ENCODE results near the gene SMCO2. TPM values are rescaled to one million over a fixed set of nuclear protein-coding genes. Genes with fewer than 3 reads are reported as not detected.

Gene SMCO2
- total RNA-seq, 3 donors from 2014 or later (not counting 1 experiment from before 2014, with no cell fraction given) = not detected

- no peak overlapping the region for H3K4me3 Mint-ChIP-seq
- intact Hi-C loops (cut with micrococcal nuclease) = no loop called here
- H3K27me3 Mint-ChIP-seq (ENCODE audit: low read depth in 2 of 2) = peaks cover 12% of the 10 kb centered on the region in 2 donors
- no peak overlapping the region for H3K27ac ChIP-seq (ENCODE audit: low read length)
- H3K36me3 ChIP-seq (ENCODE audit: control insufficient read depth, insufficient read depth, low read length) = no peaks in the 10 kb centered on the region
- no peak for DNase-seq
- no peak for TF ChIP-seq CTCF (IDR thresholded peaks at IDR 0.05)
- no peaks in the 10 kb centered on the region for H3K4me1 Mint-ChIP-seq
- 85% methylated on average over 5 of the region's 6 CpGs for WGBS (ENCODE audit: insufficient coverage)
- no peaks in the 10 kb centered on the region for H3K9me3 Mint-ChIP-seq
- H3K4me3 ChIP-seq (ENCODE audit: low read length) = no peak overlapping the region
- no peaks in the 10 kb centered on the region for H3K27me3 ChIP-seq (ENCODE audit: control insufficient read depth, insufficient read depth, low read length)
- H3K36me3 Mint-ChIP-seq = no peaks in the 10 kb centered on the region
- ATAC-seq = no peak
- H3K4me1 ChIP-seq (ENCODE audit: control insufficient read depth, insufficient read depth, low read length) = no peaks in the 10 kb centered on the region
- H3K9me3 ChIP-seq (ENCODE audit: control insufficient read depth, insufficient read depth, low read length) = no peaks in the 10 kb centered on the region
- H3K27ac Mint-ChIP-seq = no peak overlapping the region
Measured at GRCh38 chr12:27511031-27511722, 64.6 kb downstream of the SMCO2 start.

DNA sequence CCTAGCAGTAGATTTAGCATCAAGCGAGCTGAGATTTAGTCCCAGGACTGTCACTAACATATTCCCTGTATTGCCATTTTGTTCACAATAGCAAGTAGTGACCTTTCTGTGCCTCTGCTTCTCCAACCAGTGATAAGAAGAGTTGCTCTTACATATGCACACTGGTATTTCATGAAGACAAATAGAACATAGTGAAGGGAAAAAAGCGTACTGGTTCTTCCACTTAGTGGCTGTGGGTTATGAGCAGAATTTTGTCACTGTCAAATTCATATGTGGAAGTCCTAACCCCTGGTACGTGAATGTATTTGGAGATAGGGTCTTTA, 65.1 kb downstream of the SMCO2 start:
- TF ChIP-seq CTCF (IDR thresholded peaks at IDR 0.05) = no peak
- no peaks in the 10 kb centered on the region for H3K27me3 ChIP-seq (ENCODE audit: control insufficient read depth, insufficient read depth, low read length)
- H3K9me3 ChIP-seq (ENCODE audit: control insufficient read depth, insufficient read depth, low read length) = no peaks in the 10 kb centered on the region
- Mint-ChIP-seq H3K27ac (no peak overlapping the region), H3K4me1 (no peaks in the 10 kb centered on the region), H3K27me3 (ENCODE audit: low read depth in 2 of 2) (peaks cover 10 to 13% of the 10 kb centered on the region in 2 donors), H3K4me3 (no peak overlapping the region), H3K36me3 (no peaks in the 10 kb centered on the region), H3K9me3 (no peaks in the 10 kb centered on the region)
- H3K27ac ChIP-seq (ENCODE audit: low read length) = no peak overlapping the region
- H3K4me3 ChIP-seq (ENCODE audit: low read length) = no peak overlapping the region
- no peaks in the 10 kb centered on the region for H3K36me3 ChIP-seq (ENCODE audit: control insufficient read depth, insufficient read depth, low read length)
- intact Hi-C loops (cut with micrococcal nuclease) = no loop called here
- WGBS (ENCODE audit: insufficient coverage) = 73% methylated on average over 3 of the region's 3 CpGs
- ATAC-seq = no peak
- H3K4me1 ChIP-seq (ENCODE audit: control insufficient read depth, insufficient read depth, low read length) = no peaks in the 10 kb centered on the region
- DNase-seq = no peak

DNA sequence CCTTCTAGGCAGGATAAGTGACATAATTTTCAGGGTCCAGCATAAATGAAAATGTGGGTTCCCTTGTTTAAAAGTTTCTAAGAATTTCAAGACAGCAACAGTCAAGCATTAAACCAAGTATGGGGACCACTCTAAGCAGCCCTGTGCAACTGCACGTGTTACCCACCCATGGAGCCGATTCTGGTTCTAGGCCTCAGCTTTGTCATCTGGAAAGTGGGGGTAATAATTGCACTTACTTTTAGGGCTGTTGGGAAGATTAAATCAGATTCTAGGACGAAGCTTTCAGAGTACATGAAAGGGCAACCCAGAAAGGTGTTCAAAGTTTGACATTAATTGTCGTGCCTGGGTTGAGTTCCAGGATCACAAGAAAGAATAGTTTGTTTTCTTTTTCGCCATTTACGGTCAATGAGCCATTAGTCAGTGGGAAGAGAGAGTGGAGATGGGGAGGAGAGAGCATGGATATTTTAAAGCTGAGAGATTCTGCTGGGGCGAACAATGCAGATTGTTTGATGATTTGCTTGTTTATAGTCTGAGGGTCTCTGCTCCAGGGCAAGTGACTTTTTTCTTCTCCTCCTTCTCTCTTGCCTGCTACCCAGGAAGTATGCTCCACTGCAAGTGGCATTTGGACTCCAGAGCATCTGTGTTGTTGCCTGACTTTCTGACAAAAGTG, 66.8 kb downstream of the SMCO2 start:
- peaks cover 14 to 21% of the 10 kb centered on the region in 2 donors for H3K27me3 Mint-ChIP-seq (ENCODE audit: low read depth in 2 of 2)
- Histone ChIP-seq H3K27me3 (ENCODE audit: control insufficient read depth, insufficient read depth, low read length) (no peaks in the 10 kb centered on the region), H3K27ac (ENCODE audit: low read length) (no peak overlapping the region), H3K4me1 (ENCODE audit: control insufficient read depth, insufficient read depth, low read length) (no peaks in the 10 kb centered on the region), H3K9me3 (ENCODE audit: control insufficient read depth, insufficient read depth, low read length) (no peaks in the 10 kb centered on the region), H3K4me3 (ENCODE audit: low read length) (no peak overlapping the region), H3K36me3 (ENCODE audit: control insufficient read depth, insufficient read depth, low read length) (no peaks in the 10 kb centered on the region)
- H3K9me3 Mint-ChIP-seq = no peaks in the 10 kb centered on the region
- ATAC-seq (no peak), DNase-seq (no peak)
- TF ChIP-seq CTCF (IDR thresholded peaks at IDR 0.05) = no peak
- H3K27ac Mint-ChIP-seq = no peak overlapping the region
- intact Hi-C loops (cut with micrococcal nuclease) = no loop called here
- no peaks in the 10 kb centered on the region for H3K36me3 Mint-ChIP-seq
- 88% methylated on average over 7 of the region's 7 CpGs for WGBS (ENCODE audit: insufficient coverage)
- no peak overlapping the region for H3K4me3 Mint-ChIP-seq
- no peaks in the 10 kb centered on the region for H3K4me1 Mint-ChIP-seq

Measured in natural killer cell (primary cell).